GM18909 (cell line): ENCODE measurements around the gene COQ5.

Source experiments
- ATAC-seq: cut with Tn5 transposase; IDR thresholded peaks from one replicate; pipeline ENCODE4 v1.9.1; 2021; ENCODE audit warnings: mild to moderate bottlenecking; ENCODE audit not compliant: unreplicated experiment, poor library complexity

Gene COQ5

GRCh38 chr12:120485961-120486881 lies 42.7 kb downstream of the COQ5 start:
- no peak for ATAC-seq

- no peak for ATAC-seq
Observed at GRCh38 chr12:120483621-120484020, 45.3 kb downstream of the COQ5 start.

GRCh38 chr12:120481022-120481767 lies 47.8 kb downstream of the COQ5 start:
- ATAC-seq, result no peak

GRCh38 chr12:120480211-120480610 lies 48.7 kb downstream of the COQ5 start:
- no peak for ATAC-seq

- ATAC-seq, result no peak
Observed at GRCh38 chr12:120479458-120479857, 49.5 kb downstream of the COQ5 start.

GRCh38 chr12:120475643-120476042 lies 53.3 kb downstream of the COQ5 start:
- ATAC-seq, result no peak

- ATAC-seq, result no peak
Observed at GRCh38 chr12:120474616-120474960, 54.4 kb downstream of the COQ5 start.

GRCh38 chr12:120473807-120474615 lies 54.9 kb downstream of the COQ5 start:
- ATAC-seq, result no peak

GRCh38 chr12:120472521-120472920 lies 56.4 kb downstream of the COQ5 start:
- ATAC-seq, result no peak

GRCh38 chr12:120470150-120470784 lies 58.7 kb downstream of the COQ5 start:
- ATAC-seq, result no peak

- peak; percentile 79 for ATAC-seq
Observed at GRCh38 chr12:120469450-120470149, 59.4 kb downstream of the COQ5 start, which contains the start of gene SRSF9. Gene SRSF9, minus strand, starts transcription at chr12:120469748. Its CDS starts 139 bp downstream, at chr12:120469609.

GRCh38 chr12:120468821-120469449 lies 60.0 kb downstream of the COQ5 start:
- ATAC-seq, result peak; percentile 40

- ATAC-seq, result no peak
Observed at GRCh38 chr12:120468325-120468820, 60.6 kb downstream of the COQ5 start.

- no peak for ATAC-seq
Observed at GRCh38 chr12:120467439-120467838, 61.5 kb downstream of the COQ5 start.

GRCh38 chr12:120466560-120467315 lies 62.2 kb downstream of the COQ5 start:
- ATAC-seq, result no peak

- ATAC-seq, result no peak
Observed at GRCh38 chr12:120465756-120466155, 63.2 kb downstream of the COQ5 start.

- ATAC-seq, result no peak
Observed at GRCh38 chr12:120463712-120464111, 65.2 kb downstream of the COQ5 start.

- ATAC-seq, result no peak
Observed at GRCh38 chr12:120462099-120462640, 66.8 kb downstream of the COQ5 start.
